Measurements from ENCODE around the gene TF. TPM values are rescaled to one million over a fixed set of nuclear protein-coding genes. Genes with fewer than 3 reads are reported as not detected.

The TF gene
- total RNA-seq, 1 experiment from 2014 or later, result 0.09 TPM

- Mint-ChIP-seq H3K27me3 (ENCODE audit: low read depth) (peaks cover 7% of the 10 kb centered on the region), H3K27ac (no peak overlapping the region), H3K36me3 (ENCODE audit: insufficient read depth in 1 of 3, low read depth in 3 of 3) (no peaks in the 10 kb centered on the region; a peak in 1 of 7 replicates), H3K4me1 (peaks cover 25 to 26% of the 10 kb centered on the region in 2 experiments), H3K4me3 (no peak overlapping the region), H3K9me3 (no peaks in the 10 kb centered on the region)
- no peak overlapping the region for H3K9ac ChIP-seq (ENCODE audit: extremely low read depth, insufficient read length, low read length)
- no peak overlapping the region for H2BK12ac ChIP-seq (ENCODE audit: insufficient read length, low read depth, low read length)
- DNase-seq, result no peak
- H3K79me2 ChIP-seq (ENCODE audit: insufficient read depth, low read length), result no peaks in the 10 kb centered on the region
- no peak overlapping the region for H3T11ph ChIP-seq (ENCODE audit: low read length)
- H3K79me1 ChIP-seq (ENCODE audit: insufficient read depth, low read depth, low read length, poor library complexity, severe bottlenecking), result no peaks in the 10 kb centered on the region
- no peak overlapping the region for H2AFZ ChIP-seq (ENCODE audit: low read length)
- no peaks in the 10 kb centered on the region for H3K9me3 ChIP-seq (ENCODE audit: control insufficient read depth, low read depth, low read length)
- no peaks in the 10 kb centered on the region for H3K27me3 ChIP-seq (ENCODE audit: insufficient read depth, low read length)
- H2BK20ac ChIP-seq (ENCODE audit: low read depth, low read length, poor library complexity, severe bottlenecking), result no peak overlapping the region
- H3K27ac ChIP-seq (ENCODE audit: insufficient read length, low read depth, low read length), result no peak overlapping the region
- no peak overlapping the region for H3K56ac ChIP-seq (ENCODE audit: insufficient read length, low read depth, low read length)
- H4K20me1 ChIP-seq (ENCODE audit: control insufficient read depth, insufficient read depth, insufficient read length), result no peaks in the 10 kb centered on the region
- H3K23me2 ChIP-seq (ENCODE audit: insufficient read length, low read depth, low read length, poor library complexity, severe bottlenecking), result no peaks in the 10 kb centered on the region
- H2AK5ac ChIP-seq (ENCODE audit: insufficient read length, low read length), result no peak overlapping the region
- H3K18ac ChIP-seq (ENCODE audit: insufficient read length, low read depth, low read length), result no peak overlapping the region
- H4K5ac ChIP-seq (ENCODE audit: insufficient read length, low read depth, low read length), result no peak overlapping the region
- no peak overlapping the region for H3K4ac ChIP-seq (ENCODE audit: low read depth, low read length)
- H2BK120ac ChIP-seq (ENCODE audit: low read depth, low read length, poor library complexity, severe bottlenecking), result no peak overlapping the region
- TF ChIP-seq, protein P1, sequence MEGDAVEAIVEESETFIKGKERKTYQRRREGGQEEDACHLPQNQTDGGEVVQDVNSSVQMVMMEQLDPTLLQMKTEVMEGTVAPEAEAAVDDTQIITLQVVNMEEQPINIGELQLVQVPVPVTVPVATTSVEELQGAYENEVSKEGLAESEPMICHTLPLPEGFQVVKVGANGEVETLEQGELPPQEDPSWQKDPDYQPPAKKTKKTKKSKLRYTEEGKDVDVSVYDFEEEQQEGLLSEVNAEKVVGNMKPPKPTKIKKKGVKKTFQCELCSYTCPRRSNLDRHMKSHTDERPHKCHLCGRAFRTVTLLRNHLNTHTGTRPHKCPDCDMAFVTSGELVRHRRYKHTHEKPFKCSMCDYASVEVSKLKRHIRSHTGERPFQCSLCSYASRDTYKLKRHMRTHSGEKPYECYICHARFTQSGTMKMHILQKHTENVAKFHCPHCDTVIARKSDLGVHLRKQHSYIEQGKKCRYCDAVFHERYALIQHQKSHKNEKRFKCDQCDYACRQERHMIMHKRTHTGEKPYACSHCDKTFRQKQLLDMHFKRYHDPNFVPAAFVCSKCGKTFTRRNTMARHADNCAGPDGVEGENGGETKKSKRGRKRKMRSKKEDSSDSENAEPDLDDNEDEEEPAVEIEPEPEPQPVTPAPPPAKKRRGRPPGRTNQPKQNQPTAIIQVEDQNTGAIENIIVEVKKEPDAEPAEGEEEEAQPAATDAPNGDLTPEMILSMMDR (conservative IDR thresholded peaks at IDR 0.05), result no peak
- no CpG with 5 or more reads among the region's 6 CpGs for WGBS (ENCODE audit: extremely low coverage, insufficient read length, low lambda C conversion rate)
- H4K8ac ChIP-seq (replicated peaks; ENCODE audit: insufficient read length, low read depth, low read length), result no peak overlapping the region
- H3K4me2 ChIP-seq (ENCODE audit: insufficient read depth, insufficient read length, low read length), result no peak overlapping the region
- H2BK15ac ChIP-seq (ENCODE audit: low read depth, low read length), result no peak overlapping the region
- no peaks in the 10 kb centered on the region for H3K4me1 ChIP-seq (ENCODE audit: insufficient read depth, low read length)
- no peak overlapping the region for H2BK5ac ChIP-seq (ENCODE audit: insufficient read length, low read length)
- no peak overlapping the region for H3K14ac ChIP-seq (ENCODE audit: insufficient read depth, low read length)
- no peak overlapping the region for H3K23ac ChIP-seq (ENCODE audit: insufficient read length, low read depth, low read length)
- no peak overlapping the region for H4K91ac ChIP-seq (ENCODE audit: insufficient read length, low read depth, low read length)
These were observed 11.7 kb downstream of the TF start for GRCh38 chr3:133757701-133758567.

All from H9 (cell line).